Measurements from ENCODE around the gene ZER1. TPM values are rescaled to one million over a fixed set of nuclear protein-coding genes. Genes with fewer than 3 reads are reported as not detected.

ZER1 gene
- total RNA-seq, 1 donor from 2014 or later = 36.8 TPM

DNA sequence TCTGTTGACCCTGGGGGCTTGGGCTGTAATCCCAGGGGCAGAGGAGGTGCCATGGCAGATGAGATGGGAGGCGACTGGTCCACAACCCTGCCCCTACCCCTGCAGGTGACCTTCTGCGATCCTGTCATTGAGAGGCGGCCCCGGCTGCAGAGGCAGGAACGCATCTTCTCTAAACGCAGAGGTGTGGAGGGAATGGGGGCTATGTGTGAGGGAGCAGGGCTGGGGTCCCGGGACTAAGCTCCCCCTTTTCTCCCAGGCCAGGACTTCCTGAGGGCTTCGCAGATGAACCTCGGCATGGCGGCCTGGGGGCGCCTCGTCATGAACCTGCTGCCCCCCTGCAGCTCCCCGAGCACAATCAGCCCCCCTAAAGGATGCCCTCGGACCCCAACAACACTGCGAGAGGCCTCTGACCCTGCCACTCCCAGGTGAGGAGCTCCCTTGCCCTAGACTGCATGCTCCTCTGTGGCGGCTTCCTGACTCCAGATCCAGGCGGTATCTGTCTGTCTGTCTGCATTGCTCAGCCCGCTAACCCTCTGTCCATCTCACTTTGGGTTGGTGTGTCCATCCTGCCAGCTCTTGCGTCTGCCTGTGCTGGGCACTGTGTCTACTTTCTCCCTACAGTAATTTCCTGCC lies 57.7 kb downstream of the ZER1 start:
- H3K4me3 Mint-ChIP-seq = no peak overlapping the region
- H3K27ac Mint-ChIP-seq = no peak overlapping the region
- DNase-seq (ENCODE audit: extremely low spot score, unreplicated experiment) = no peak
- TF ChIP-seq, protein P1, sequence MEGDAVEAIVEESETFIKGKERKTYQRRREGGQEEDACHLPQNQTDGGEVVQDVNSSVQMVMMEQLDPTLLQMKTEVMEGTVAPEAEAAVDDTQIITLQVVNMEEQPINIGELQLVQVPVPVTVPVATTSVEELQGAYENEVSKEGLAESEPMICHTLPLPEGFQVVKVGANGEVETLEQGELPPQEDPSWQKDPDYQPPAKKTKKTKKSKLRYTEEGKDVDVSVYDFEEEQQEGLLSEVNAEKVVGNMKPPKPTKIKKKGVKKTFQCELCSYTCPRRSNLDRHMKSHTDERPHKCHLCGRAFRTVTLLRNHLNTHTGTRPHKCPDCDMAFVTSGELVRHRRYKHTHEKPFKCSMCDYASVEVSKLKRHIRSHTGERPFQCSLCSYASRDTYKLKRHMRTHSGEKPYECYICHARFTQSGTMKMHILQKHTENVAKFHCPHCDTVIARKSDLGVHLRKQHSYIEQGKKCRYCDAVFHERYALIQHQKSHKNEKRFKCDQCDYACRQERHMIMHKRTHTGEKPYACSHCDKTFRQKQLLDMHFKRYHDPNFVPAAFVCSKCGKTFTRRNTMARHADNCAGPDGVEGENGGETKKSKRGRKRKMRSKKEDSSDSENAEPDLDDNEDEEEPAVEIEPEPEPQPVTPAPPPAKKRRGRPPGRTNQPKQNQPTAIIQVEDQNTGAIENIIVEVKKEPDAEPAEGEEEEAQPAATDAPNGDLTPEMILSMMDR (conservative IDR thresholded peaks at IDR 0.05) = no peak
- H3K36me3 Mint-ChIP-seq = no peaks in the 10 kb centered on the region
- no peaks in the 10 kb centered on the region for H3K27me3 Mint-ChIP-seq
- no peaks in the 10 kb centered on the region for H3K4me1 Mint-ChIP-seq (ENCODE audit: unreplicated experiment)
- no peaks in the 10 kb centered on the region for H3K9me3 Mint-ChIP-seq

DNA sequence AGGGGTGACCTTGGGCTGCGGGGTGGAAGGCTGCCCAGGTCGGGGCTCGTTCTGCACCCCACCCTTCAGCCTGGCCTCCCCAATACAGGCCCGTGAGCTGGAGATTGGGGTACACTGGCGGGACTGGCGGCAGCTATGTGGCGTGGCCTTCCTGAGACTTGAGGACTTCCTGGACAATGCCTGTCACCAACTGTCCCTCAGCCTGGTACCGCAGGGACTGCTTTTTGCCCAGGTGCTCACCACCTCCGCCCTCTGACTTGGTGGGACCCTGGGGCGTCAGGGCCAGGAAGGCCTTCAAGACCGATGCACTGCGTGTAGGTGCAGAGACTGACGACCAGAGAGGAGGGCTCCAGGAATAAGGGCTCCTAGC lies 58.3 kb downstream of the ZER1 start:
- H3K9me3 Mint-ChIP-seq = no peaks in the 10 kb centered on the region
- H3K36me3 Mint-ChIP-seq = no peaks in the 10 kb centered on the region
- H3K4me3 Mint-ChIP-seq = no peak overlapping the region
- H3K27me3 Mint-ChIP-seq = no peaks in the 10 kb centered on the region
- H3K4me1 Mint-ChIP-seq (ENCODE audit: unreplicated experiment) = no peaks in the 10 kb centered on the region
- no peak overlapping the region for H3K27ac Mint-ChIP-seq
- TF ChIP-seq, protein P1 (conservative IDR thresholded peaks at IDR 0.05) = no peak
- DNase-seq (ENCODE audit: extremely low spot score, unreplicated experiment) = no peak

DNA sequence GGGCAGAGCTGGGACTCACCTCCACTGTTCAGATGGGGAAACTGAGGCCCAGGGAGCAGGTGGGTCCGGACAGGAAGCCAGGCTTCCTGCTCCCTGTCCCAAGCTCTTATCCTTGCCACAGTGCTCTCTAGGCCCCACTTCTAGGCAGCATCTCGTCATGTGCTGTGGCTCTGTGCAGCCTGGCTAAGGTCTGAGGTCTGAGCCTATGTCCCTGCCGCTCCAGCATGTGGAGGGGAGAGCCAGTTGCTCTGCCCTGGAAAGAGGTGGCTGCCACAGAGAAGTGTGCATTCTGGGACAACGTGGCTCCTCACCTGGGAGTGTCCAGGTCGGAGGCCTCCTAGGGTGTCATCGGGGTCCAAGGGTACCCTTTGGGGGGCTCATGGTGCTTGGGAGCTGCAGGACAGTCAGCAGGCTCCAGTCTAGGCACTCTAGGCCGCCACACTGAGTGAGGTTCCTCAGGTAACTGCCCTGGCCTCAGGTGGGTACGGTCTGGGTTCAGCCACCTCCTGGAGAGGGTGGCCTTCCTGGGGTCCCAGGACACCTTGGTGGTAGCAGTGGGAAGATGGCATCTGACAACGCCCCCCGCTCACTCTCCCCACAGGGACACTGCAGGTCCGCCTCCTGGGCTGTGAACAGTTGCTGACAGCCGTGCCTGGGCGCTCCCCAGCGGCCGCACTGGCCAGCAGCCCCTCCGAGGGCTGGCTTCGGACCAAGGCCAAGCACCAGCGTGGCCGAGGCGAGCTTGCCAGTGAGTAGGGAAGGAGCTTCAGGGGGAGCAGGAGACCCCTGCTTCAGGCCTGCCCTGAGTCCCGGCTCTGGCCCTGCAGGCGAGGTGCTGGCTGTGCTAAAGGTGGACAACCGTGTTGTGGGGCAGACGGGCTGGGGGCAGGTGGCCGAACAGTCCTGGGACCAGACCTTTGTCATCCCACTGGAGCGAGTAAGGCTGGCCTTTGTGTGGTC lies 59.0 kb downstream of the ZER1 start:
- no peak overlapping the region for H3K27ac Mint-ChIP-seq
- H3K4me3 Mint-ChIP-seq = no peak overlapping the region
- no peaks in the 10 kb centered on the region for H3K9me3 Mint-ChIP-seq
- H3K4me1 Mint-ChIP-seq (ENCODE audit: unreplicated experiment) = no peaks in the 10 kb centered on the region
- no peaks in the 10 kb centered on the region for H3K36me3 Mint-ChIP-seq
- TF ChIP-seq, protein P1 (conservative IDR thresholded peaks at IDR 0.05) = no peak
- no peak for DNase-seq (ENCODE audit: extremely low spot score, unreplicated experiment)
- no peaks in the 10 kb centered on the region for H3K27me3 Mint-ChIP-seq

DNA sequence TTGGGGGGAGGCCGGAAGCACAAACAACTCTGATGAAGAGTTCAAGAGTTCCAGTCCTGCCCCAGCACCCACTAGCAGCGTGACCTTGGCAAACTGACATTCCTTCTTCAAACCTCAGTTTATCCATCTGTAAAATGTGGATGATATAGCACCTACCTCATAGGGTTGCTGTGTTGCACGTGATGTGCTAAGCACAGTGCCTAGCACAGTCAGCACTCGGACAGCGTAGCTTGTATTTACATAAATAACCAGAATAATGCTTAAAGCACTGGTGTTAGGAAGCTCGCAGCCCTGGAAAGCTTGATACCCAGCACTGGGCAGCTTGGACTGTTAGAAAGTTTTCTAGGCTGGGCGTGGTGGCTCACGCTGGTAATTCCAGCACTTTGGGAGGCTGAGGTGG lies 64.3 kb downstream of the ZER1 start:
- DNase-seq (ENCODE audit: extremely low spot score, unreplicated experiment) = no peak
- no peak overlapping the region for H3K27ac Mint-ChIP-seq
- no peaks in the 10 kb centered on the region for H3K36me3 Mint-ChIP-seq
- TF ChIP-seq, protein P1 (conservative IDR thresholded peaks at IDR 0.05) = no peak
- H3K4me3 Mint-ChIP-seq = no peak overlapping the region
- no peaks in the 10 kb centered on the region for H3K27me3 Mint-ChIP-seq
- no peaks in the 10 kb centered on the region for H3K4me1 Mint-ChIP-seq (ENCODE audit: unreplicated experiment)
- no peaks in the 10 kb centered on the region for H3K9me3 Mint-ChIP-seq

DNA sequence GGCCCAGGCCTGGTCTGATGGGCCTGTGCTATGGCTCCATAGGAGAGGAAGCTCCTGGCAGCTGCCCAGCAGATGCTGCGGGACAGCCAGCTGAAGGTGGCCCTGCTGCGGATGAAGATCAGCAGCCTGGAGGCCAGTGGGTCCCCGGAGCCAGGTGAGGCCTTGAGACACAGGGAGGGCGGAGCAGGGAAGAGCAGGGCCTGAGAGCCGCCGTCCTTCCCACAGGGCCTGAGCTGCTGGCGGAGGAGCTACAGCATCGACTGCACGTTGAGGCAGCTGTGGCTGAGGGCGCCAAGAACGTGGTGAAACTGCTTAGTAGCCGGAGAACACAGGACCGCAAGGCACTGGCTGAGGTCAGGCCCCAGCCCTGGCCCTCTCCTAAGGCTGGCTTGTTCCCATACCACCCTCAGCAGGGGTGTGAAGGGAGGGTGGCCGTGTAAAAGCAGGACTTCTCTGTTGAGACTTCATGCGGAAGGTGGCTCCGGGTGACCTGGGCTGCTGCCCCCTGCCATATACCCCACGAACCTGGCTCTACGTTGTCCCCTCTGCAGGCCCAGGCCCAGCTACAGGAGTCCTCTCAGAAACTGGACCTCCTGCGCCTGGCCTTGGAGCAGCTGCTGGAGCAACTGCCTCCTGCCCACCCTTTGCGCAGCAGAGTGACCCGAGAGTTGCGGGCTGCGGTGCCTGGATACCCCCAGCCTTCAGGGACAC lies 64.9 kb downstream of the ZER1 start:
- no peak overlapping the region for H3K4me3 Mint-ChIP-seq
- no peaks in the 10 kb centered on the region for H3K36me3 Mint-ChIP-seq
- TF ChIP-seq, protein P1 (conservative IDR thresholded peaks at IDR 0.05) = no peak
- no peaks in the 10 kb centered on the region for H3K4me1 Mint-ChIP-seq (ENCODE audit: unreplicated experiment)
- DNase-seq (ENCODE audit: extremely low spot score, unreplicated experiment) = no peak
- no peaks in the 10 kb centered on the region for H3K9me3 Mint-ChIP-seq
- H3K27ac Mint-ChIP-seq = no peak overlapping the region
- H3K27me3 Mint-ChIP-seq = no peaks in the 10 kb centered on the region
